A549 (cell line): ENCODE results near the gene RAP1B.

Experiments used
- CHD2 ChIP-seq: fragments of 150-350 bp; IDR thresholded peaks from 2 replicates; pipeline ENCODE4 v1.6.1; 2014; ENCODE audit warnings: low read length; ENCODE audit not compliant: partially characterized antibody
- CHD4 ChIP-seq: fragments of 200-600 bp; sonication (generic); IDR thresholded peaks from 2 replicates; pipeline ENCODE4 v1.6.1; 2016; ENCODE audit warnings: antibody characterized with exemption, mild to moderate bottlenecking, borderline replicate concordance
- EP300 ChIP-seq, 2 experiments: fragments of >200 bp; sonication (Bioruptor Twin); formaldehyde crosslinking; IDR thresholded peaks; 2 replicates in 1 of 2; 3 replicates in 1 of 2; pipeline ENCODE4 v1.6.1; 2016 to 2017
- MAFK ChIP-seq: fragments of 450-650 bp; IDR thresholded peaks from 2 replicates; pipeline ENCODE4 v1.6.1; 2014; ENCODE audit not compliant: partially characterized antibody
- MAZ ChIP-seq: fragments of 150-350 bp; IDR thresholded peaks from 2 replicates; pipeline ENCODE4 v1.6.1; 2014; ENCODE audit warnings: antibody characterized with exemption, low read depth, low read length, borderline replicate concordance
- PBX3 ChIP-seq: IDR thresholded peaks from 2 replicates; pipeline ENCODE4 v1.6.1; 2012
- POLR2A ChIP-seq: IDR thresholded peaks from 2 replicates; pipeline ENCODE4 v1.6.1; 2012; ENCODE audit warnings: mild to moderate bottlenecking, low read length
- POLR2AphosphoS2 ChIP-seq: conservative IDR thresholded peaks from 2 replicates; pipeline ENCODE4 v1.6.1; 2012; ENCODE audit warnings: low read length, improper control_type of control experiment, inconsistent platforms
- SMC3 ChIP-seq: fragments of >200 bp; sonication (Bioruptor Twin); formaldehyde crosslinking; IDR thresholded peaks from 3 replicates; pipeline ENCODE4 v1.6.1; 2018; ENCODE audit warnings: inconsistent platforms
- ZSCAN20 ChIP-seq: fragments of 250-450 bp; sonication (Bioruptor Pico); IDR thresholded peaks from 2 replicates; pipeline ENCODE4 v1.8.0; 2022; ENCODE audit warnings: mild to moderate bottlenecking, moderate library complexity
- TF ChIP-seq, protein P1 (sequence below): IDR thresholded peaks from 2 replicates; pipeline ENCODE4 v1.6.1; 2012
- TF ChIP-seq, protein P2 (sequence below): fragments of >200 bp; sonication (Bioruptor Twin); formaldehyde crosslinking; IDR thresholded peaks from 3 replicates; pipeline ENCODE4 v1.5.1; 2016

DNA sequence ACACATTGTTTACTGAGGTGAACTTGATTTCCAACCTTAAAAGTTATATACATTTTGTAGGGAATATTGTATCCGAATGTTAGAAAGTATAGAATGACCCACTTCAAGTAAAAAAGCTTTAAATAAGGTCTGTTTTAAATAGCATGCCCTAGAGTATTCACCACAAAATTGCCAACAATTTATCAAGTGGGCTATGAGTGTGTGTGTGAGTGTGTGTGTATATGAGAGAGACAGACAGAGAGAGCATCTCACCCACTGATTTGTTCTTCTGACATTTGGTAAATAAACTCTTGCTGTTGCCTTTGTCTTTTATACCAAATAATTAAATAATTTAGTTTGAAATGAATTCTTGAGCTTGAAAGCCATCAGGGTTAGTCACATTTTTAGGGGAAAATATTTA lies 29.8 kb upstream of the RAP1B start:
- TF ChIP-seq, protein P1, sequence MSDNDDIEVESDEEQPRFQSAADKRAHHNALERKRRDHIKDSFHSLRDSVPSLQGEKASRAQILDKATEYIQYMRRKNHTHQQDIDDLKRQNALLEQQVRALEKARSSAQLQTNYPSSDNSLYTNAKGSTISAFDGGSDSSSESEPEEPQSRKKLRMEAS: no peak
- TF ChIP-seq, protein P2, sequence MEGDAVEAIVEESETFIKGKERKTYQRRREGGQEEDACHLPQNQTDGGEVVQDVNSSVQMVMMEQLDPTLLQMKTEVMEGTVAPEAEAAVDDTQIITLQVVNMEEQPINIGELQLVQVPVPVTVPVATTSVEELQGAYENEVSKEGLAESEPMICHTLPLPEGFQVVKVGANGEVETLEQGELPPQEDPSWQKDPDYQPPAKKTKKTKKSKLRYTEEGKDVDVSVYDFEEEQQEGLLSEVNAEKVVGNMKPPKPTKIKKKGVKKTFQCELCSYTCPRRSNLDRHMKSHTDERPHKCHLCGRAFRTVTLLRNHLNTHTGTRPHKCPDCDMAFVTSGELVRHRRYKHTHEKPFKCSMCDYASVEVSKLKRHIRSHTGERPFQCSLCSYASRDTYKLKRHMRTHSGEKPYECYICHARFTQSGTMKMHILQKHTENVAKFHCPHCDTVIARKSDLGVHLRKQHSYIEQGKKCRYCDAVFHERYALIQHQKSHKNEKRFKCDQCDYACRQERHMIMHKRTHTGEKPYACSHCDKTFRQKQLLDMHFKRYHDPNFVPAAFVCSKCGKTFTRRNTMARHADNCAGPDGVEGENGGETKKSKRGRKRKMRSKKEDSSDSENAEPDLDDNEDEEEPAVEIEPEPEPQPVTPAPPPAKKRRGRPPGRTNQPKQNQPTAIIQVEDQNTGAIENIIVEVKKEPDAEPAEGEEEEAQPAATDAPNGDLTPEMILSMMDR: no peak
- TF ChIP-seq EP300 (IDR thresholded peaks at IDR 0.05): no peak
- no peak for TF ChIP-seq CHD2
- TF ChIP-seq MAZ: no peak
- no peak for TF ChIP-seq POLR2AphosphoS2
- TF ChIP-seq ZSCAN20: no peak
- no peak for TF ChIP-seq SMC3
- TF ChIP-seq PBX3: no peak
- TF ChIP-seq POLR2A: no peak
- no peak for TF ChIP-seq CHD4
- no peak for TF ChIP-seq MAFK
